ENCODE measurements around the gene KIRREL3. TPM values are rescaled to one million over a fixed set of nuclear protein-coding genes. Genes with fewer than 3 reads are reported as not detected.

Gene KIRREL3
- total RNA-seq, 1 donor: 0.45 TPM

- DNase-seq (ENCODE audit: low read depth): peak; percentile 75
- H3K4me3 ChIP-seq (ENCODE audit: low read depth, low read length): no peak overlapping the region
- no peak for TF ChIP-seq CTCF (IDR thresholded peaks at IDR 0.05; ENCODE audit: insufficient read depth, low read length)
Observed at GRCh38 chr11:126929179-126930061, 71.2 kb downstream of the KIRREL3 start.

- no peak overlapping the region for H3K4me3 ChIP-seq (ENCODE audit: low read depth, low read length)
- no peak for TF ChIP-seq CTCF (IDR thresholded peaks at IDR 0.05; ENCODE audit: insufficient read depth, low read length)
- DNase-seq (ENCODE audit: low read depth): no peak
Observed at GRCh38 chr11:126927623-126928022, 72.9 kb downstream of the KIRREL3 start.

GRCh38 chr11:126926376-126926791, 74.2 kb downstream of the KIRREL3 start:
- no peak for DNase-seq (ENCODE audit: low read depth)
- no peak for TF ChIP-seq CTCF (IDR thresholded peaks at IDR 0.05; ENCODE audit: insufficient read depth, low read length)
- H3K4me3 ChIP-seq (ENCODE audit: low read depth, low read length): no peak overlapping the region

- no peak for DNase-seq (ENCODE audit: low read depth)
- no peak for TF ChIP-seq CTCF (IDR thresholded peaks at IDR 0.05; ENCODE audit: insufficient read depth, low read length)
- H3K4me3 ChIP-seq (ENCODE audit: low read depth, low read length): no peak overlapping the region
Observed at GRCh38 chr11:126925321-126926093, 75.1 kb downstream of the KIRREL3 start.

- no peak for TF ChIP-seq CTCF (IDR thresholded peaks at IDR 0.05; ENCODE audit: insufficient read depth, low read length)
- H3K4me3 ChIP-seq (ENCODE audit: low read depth, low read length): no peak overlapping the region
- DNase-seq (ENCODE audit: low read depth): no peak
Observed at GRCh38 chr11:126924376-126925040, 76.1 kb downstream of the KIRREL3 start.

GRCh38 chr11:126920833-126921232, 79.7 kb downstream of the KIRREL3 start:
- TF ChIP-seq CTCF (IDR thresholded peaks at IDR 0.05; ENCODE audit: insufficient read depth, low read length): no peak
- DNase-seq (ENCODE audit: low read depth): no peak
- H3K4me3 ChIP-seq (ENCODE audit: low read depth, low read length): no peak overlapping the region
